DND-41 (cell line): ENCODE results near the gene TTLL6.

ENCODE experiments used
- EZH2 ChIP-seq: IDR thresholded peaks from 3 replicates; pipeline ENCODE4 v1.6.1; 2012; ENCODE audit warnings: borderline replicate concordance, low read depth, mild to moderate bottlenecking, moderate library complexity, low read length, inconsistent platforms; ENCODE audit not compliant: severe bottlenecking
- TF ChIP-seq, protein P1 (sequence below): IDR thresholded peaks from 2 replicates; pipeline ENCODE4 v1.5.1; 2012; ENCODE audit warnings: borderline replicate concordance, low read length, moderate library complexity, mild to moderate bottlenecking; ENCODE audit not compliant: poor library complexity, severe bottlenecking; ENCODE audit errors: extremely low read depth

DNA sequence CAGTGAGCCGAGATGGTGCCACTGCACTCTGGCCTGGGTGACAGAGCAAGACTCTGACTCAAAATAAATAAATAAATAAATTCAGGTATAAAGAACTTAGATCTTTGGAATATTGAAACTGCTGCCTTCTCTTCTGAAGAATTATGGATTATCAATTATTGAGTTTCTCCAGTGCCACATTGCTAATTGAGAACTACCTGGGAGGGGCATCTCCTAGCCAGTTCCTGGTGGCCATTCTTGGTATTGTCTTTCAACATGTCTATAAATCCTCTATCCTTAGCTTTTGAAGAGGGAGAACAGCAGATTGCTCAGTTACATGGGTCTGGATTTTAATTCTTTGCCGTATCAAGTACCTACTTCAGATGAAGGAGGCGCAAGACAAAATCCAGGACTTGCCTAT lies 43.0 kb upstream of the TTLL6 start:
- TF ChIP-seq, protein P1, sequence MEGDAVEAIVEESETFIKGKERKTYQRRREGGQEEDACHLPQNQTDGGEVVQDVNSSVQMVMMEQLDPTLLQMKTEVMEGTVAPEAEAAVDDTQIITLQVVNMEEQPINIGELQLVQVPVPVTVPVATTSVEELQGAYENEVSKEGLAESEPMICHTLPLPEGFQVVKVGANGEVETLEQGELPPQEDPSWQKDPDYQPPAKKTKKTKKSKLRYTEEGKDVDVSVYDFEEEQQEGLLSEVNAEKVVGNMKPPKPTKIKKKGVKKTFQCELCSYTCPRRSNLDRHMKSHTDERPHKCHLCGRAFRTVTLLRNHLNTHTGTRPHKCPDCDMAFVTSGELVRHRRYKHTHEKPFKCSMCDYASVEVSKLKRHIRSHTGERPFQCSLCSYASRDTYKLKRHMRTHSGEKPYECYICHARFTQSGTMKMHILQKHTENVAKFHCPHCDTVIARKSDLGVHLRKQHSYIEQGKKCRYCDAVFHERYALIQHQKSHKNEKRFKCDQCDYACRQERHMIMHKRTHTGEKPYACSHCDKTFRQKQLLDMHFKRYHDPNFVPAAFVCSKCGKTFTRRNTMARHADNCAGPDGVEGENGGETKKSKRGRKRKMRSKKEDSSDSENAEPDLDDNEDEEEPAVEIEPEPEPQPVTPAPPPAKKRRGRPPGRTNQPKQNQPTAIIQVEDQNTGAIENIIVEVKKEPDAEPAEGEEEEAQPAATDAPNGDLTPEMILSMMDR: peak; percentile 32
- TF ChIP-seq EZH2: no peak
